ENCODE data around the gene LDLRAD4. TPM values are rescaled to one million over a fixed set of nuclear protein-coding genes. Genes with fewer than 3 reads are reported as not detected.

The LDLRAD4 gene
- total and polyA plus RNA-seq, 9 of the 15 experiments (the other 6 are each of a cell fraction or from before 2014, with no cell fraction given) = 0.01 TPM; not detected in 8

GRCh38 chr18:13494871-13495445 lies 276.4 kb downstream of the LDLRAD4 start (continued):
- TF ChIP-seq ARID3A (IDR thresholded peaks at IDR 0.05; ENCODE audit: borderline replicate concordance, low read depth, low read length) = no peak
- TF ChIP-seq TBP (optimal IDR thresholded peaks at IDR 0.05; ENCODE audit: low read depth, low read length) = no peak
- TF ChIP-seq SAFB (IDR thresholded peaks at IDR 0.05; ENCODE audit: borderline replicate concordance, low read depth, low read length) = no peak
- TF ChIP-seq MAFF (IDR thresholded peaks at IDR 0.05; ENCODE audit: low read length) = no peak
- TF ChIP-seq L3MBTL2 (IDR thresholded peaks at IDR 0.05) = no peak
- no peak for TF ChIP-seq ESRRB (CRISPR knock-in tag; IDR thresholded peaks at IDR 0.05; ENCODE audit: borderline replicate concordance)
- no peak for TF ChIP-seq CREB3L1 (IDR thresholded peaks at IDR 0.05; ENCODE audit: borderline replicate concordance, low read depth)

- no peak for DNase-seq (ENCODE audit: extremely low read depth in 1 of 4, low spot score in 3 of 4)
- Histone ChIP-seq H3K9me1 (ENCODE audit: control insufficient read depth, insufficient read depth, low read length) (no peaks in the 10 kb centered on the region), H3K9ac (ENCODE audit: insufficient read depth in 1 of 2, low read depth in 2 of 2, low read length in 2 of 2) (no peak overlapping the region), H3K36me3 (ENCODE audit: control insufficient read depth, insufficient read depth, low read length) (no peaks in the 10 kb centered on the region), H4K20me1 (replicated peaks; ENCODE audit: control insufficient read depth, insufficient read depth, low read length) (no peaks in the 10 kb centered on the region; the same call in 1 of the 2 replicates), H2AFZ (ENCODE audit: low read depth, low read length) (no peak overlapping the region), H3K27ac (ENCODE audit: extremely low read depth, low read depth, low read length) (no peak overlapping the region), H3K27me3 (ENCODE audit: control insufficient read depth in 2 of 2, insufficient read depth in 2 of 2, low read length in 2 of 2) (peaks cover 24 to 63% of the 10 kb centered on the region in 2 experiments; a peak in 4 of 5 replicates), H3K4me3 (no peak overlapping the region), H3K79me2 (ENCODE audit: control insufficient read depth, insufficient read depth, low read length) (no peaks in the 10 kb centered on the region), H3K4me1 (replicated peaks in 1 of 2; ENCODE audit: control insufficient read depth in 2 of 2, insufficient read depth in 2 of 2, low read length in 2 of 2) (no peaks in the 10 kb centered on the region; a peak in 1 of 5 replicates), H3K9me3 (replicated peaks; ENCODE audit: control insufficient read depth, insufficient read depth, low read depth, low read length) (no peaks in the 10 kb centered on the region), H3K4me2 (ENCODE audit: insufficient read depth, low read length) (no peak overlapping the region)
- no peak for FAIRE-seq
- BruUV-seq (replicated peaks) = no TSS peak
- WGBS (ENCODE audit: insufficient coverage, low coverage, missing lambda C conversion rate) = 0% methylated on average over 8 of the region's 8 CpGs
- intact Hi-C loops (cut with micrococcal nuclease) = no loop called here
- ChIA-PET POLR2A (no interaction called here), CTCF (ENCODE audit: low intra/inter-chr PET ratio) (no interaction called here)
- in situ Hi-C loops (cut with MboI) = no loop called here
- ATAC-seq = no peak
- no peak for TF ChIP-seq COPS2 (conservative IDR thresholded peaks at IDR 0.05)
- TF ChIP-seq MCM3 (IDR thresholded peaks at IDR 0.05) = no peak
- TF ChIP-seq BACH1 (tag; IDR thresholded peaks at IDR 0.05) = no peak
- no peak for TF ChIP-seq ATF4 (CRISPR knock-in tag; IDR thresholded peaks at IDR 0.05)
- TF ChIP-seq LEF1 (IDR thresholded peaks at IDR 0.05) = no peak
- TF ChIP-seq POLR2B (IDR thresholded peaks at IDR 0.05; ENCODE audit: low read depth, partially characterized antibody) = no peak
- no peak for TF ChIP-seq L3MBTL2 (IDR thresholded peaks at IDR 0.05)
- TF ChIP-seq HMBOX1 (IDR thresholded peaks at IDR 0.05) = no peak
- TF ChIP-seq IRF9 (tag; IDR thresholded peaks at IDR 0.05) = no peak
These were observed 277.4 kb downstream of the LDLRAD4 start for GRCh38 chr18:13495961-13496360.

All from K562 (cell line).